ENCODE results near the gene CATSPERZ. TPM values are rescaled to one million over a fixed set of nuclear protein-coding genes. Genes with fewer than 3 reads are reported as not detected.

CATSPERZ gene
- total and polyA plus RNA-seq, 10 donors: 0.09 to 0.48 TPM; not detected in 8

GRCh38 chr11:64353715-64354506 lies 53.8 kb downstream of the CATSPERZ start:
- Histone ChIP-seq H3K27ac (peak overlapping the region in 1 of 8 donors; percentile 88), H3K27me3 (replicated peaks in 1 of 7) (no peaks in the 10 kb centered on the region), H3K9me3 (no peaks in the 10 kb centered on the region), H3K4me3 (peak overlapping the region in 3 of 8 donors; percentile 23 to 61 (median 36)), H3K4me1 (peaks cover 19 to 77% (median 42%) of the 10 kb centered on the region in 6 donors), H3K36me3 (peaks cover 0 to 83% (median 23%) of the 10 kb centered on the region in 6 donors)
- TF ChIP-seq CTCF (IDR thresholded peaks at IDR 0.05 in 8 of 11, conservative IDR thresholded peaks at IDR 0.05 in 3 of 11) (no peak), POLR2AphosphoS5 (IDR thresholded peaks at IDR 0.05) (no peak), POLR2A (IDR thresholded peaks at IDR 0.05) (no peak)
- intact Hi-C loops (cut with DNase I; ENCODE audit: low total_unique reads): no loop called here
- WGBS, 5 donors: 74 to 82% (median 77%) methylated on average over 12 to 20 of the region's 20 CpGs
- no peak for DNase-seq

Small RNAs within 50 kb of the gene (microRNA-seq; reads per million reads assigned to microRNA genes)
- gene MIR7155: 0.85 to 1.8 (median 1.1) reads per million in 3 donors

Small RNAs within 50 kb of the gene (small RNA-seq; reads per million reads assigned to genes)
- gene MIR7155 (0 to 0.08 (median 0.03) reads per million in 4 donors), gene RF00019 (0 reads per million in 4 donors)

Other genes starting within 250 kb of the CATSPERZ start
- gene MACROD1, start 134.2 kb upstream of the CATSPERZ start, total RNA-seq: 10 to 100 TPM in 1 of 7 donors, 1 to 10 TPM in 6; 5.1 to 10.6 (median 7.3) TPM
- 10 to 100 TPM in 2 of 3 donors, 1 to 10 TPM in 1; 7.0 to 20.3 (median 17.6) TPM for gene MACROD1, start 134.2 kb upstream of the CATSPERZ start, polyA plus RNA-seq
- gene STIP1, start 114.2 kb upstream of the CATSPERZ start, total RNA-seq: 100 to 1,000 TPM in 2 of 7 donors, 10 to 100 TPM in 5; 61.2 to 111 (median 88.2) TPM
- gene STIP1, start 114.2 kb upstream of the CATSPERZ start, polyA plus RNA-seq: 10 to 100 TPM; 30.1 to 68.4 (median 38.8) TPM
- gene FERMT3, start 93.6 kb upstream of the CATSPERZ start, total RNA-seq: 100 to 1,000 TPM; 129 to 248 (median 178) TPM
- gene FERMT3, start 93.6 kb upstream of the CATSPERZ start, polyA plus RNA-seq: 100 to 1,000 TPM; 120 to 210 (median 159) TPM
- 10 to 100 TPM; 34.2 to 56.3 (median 40.0) TPM for gene TRPT1, start 74.2 kb upstream of the CATSPERZ start, total RNA-seq
- 10 to 100 TPM; 57.8 to 74.0 (median 60.8) TPM for gene TRPT1, start 74.2 kb upstream of the CATSPERZ start, polyA plus RNA-seq
- 10 to 100 TPM; 68.1 to 88.6 (median 78.2) TPM for gene NUDT22, start 74.1 kb upstream of the CATSPERZ start, total RNA-seq
- 100 to 1,000 TPM in 1 of 3 donors, 10 to 100 TPM in 2; 61.8 to 109 (median 96.3) TPM for gene NUDT22, start 74.1 kb upstream of the CATSPERZ start, polyA plus RNA-seq
- 10 to 100 TPM; 28.0 to 59.9 (median 49.0) TPM for gene DNAJC4, start 69.8 kb upstream of the CATSPERZ start, total RNA-seq
- gene DNAJC4, start 69.8 kb upstream of the CATSPERZ start, polyA plus RNA-seq: 100 to 1,000 TPM in 1 of 3 donors, 10 to 100 TPM in 2; 83.7 to 113 (median 85.8) TPM
- 100 to 1,000 TPM in 1 of 7 donors, 10 to 100 TPM in 6; 38.3 to 103 (median 63.5) TPM for gene VEGFB, start 65.8 kb upstream of the CATSPERZ start, total RNA-seq
- 10 to 100 TPM; 81.6 to 96.9 (median 87.1) TPM for gene VEGFB, start 65.8 kb upstream of the CATSPERZ start, polyA plus RNA-seq
- 10 to 100 TPM; 26.9 to 98.3 (median 42.6) TPM for gene FKBP2, start 59.3 kb upstream of the CATSPERZ start, total RNA-seq
- 100 to 1,000 TPM in 1 of 3 donors, 10 to 100 TPM in 2; 90.8 to 104 (median 98.4) TPM for gene FKBP2, start 59.3 kb upstream of the CATSPERZ start, polyA plus RNA-seq
- 10 to 100 TPM; 47.6 to 93.9 (median 78.3) TPM for gene PPP1R14B, start 53.4 kb upstream of the CATSPERZ start, total RNA-seq
- gene PPP1R14B, start 53.4 kb upstream of the CATSPERZ start, polyA plus RNA-seq: 100 to 1,000 TPM; 139 to 190 (median 168) TPM
- gene PLCB3, start 48.8 kb upstream of the CATSPERZ start, total RNA-seq: 10 to 100 TPM; 20.7 to 28.3 (median 22.3) TPM
- gene PLCB3, start 48.8 kb upstream of the CATSPERZ start, polyA plus RNA-seq: 10 to 100 TPM in 1 of 3 donors, 1 to 10 TPM in 2; 3.8 to 11.9 (median 4.4) TPM
- gene BAD, start 15.7 kb upstream of the CATSPERZ start, total RNA-seq: 10 to 100 TPM; 27.0 to 49.3 (median 33.4) TPM
- 10 to 100 TPM; 53.9 to 67.3 (median 61.4) TPM for gene BAD, start 15.7 kb upstream of the CATSPERZ start, polyA plus RNA-seq
- gene GPR137, start 14.5 kb upstream of the CATSPERZ start, total RNA-seq: 10 to 100 TPM; 21.8 to 37.2 (median 30.2) TPM
- gene GPR137, start 14.5 kb upstream of the CATSPERZ start, polyA plus RNA-seq: 10 to 100 TPM; 13.7 to 22.8 (median 16.7) TPM
- under 1 TPM in 3 of 7 donors, not detected in 4; 0.35 to 0.77 (median 0.44) TPM for gene KCNK4, start 9.1 kb upstream of the CATSPERZ start, total RNA-seq
- gene KCNK4, start 9.1 kb upstream of the CATSPERZ start, polyA plus RNA-seq: under 1 TPM in 2 of 3 donors, not detected in 1; 0.06 to 0.09 TPM
- gene ESRRA, start 5.2 kb downstream of the CATSPERZ start, total RNA-seq: 10 to 100 TPM; 30.2 to 49.3 (median 43.7) TPM
- gene ESRRA, start 5.2 kb downstream of the CATSPERZ start, polyA plus RNA-seq: 10 to 100 TPM; 24.0 to 56.5 (median 34.7) TPM
- gene TRMT112, start 17.2 kb downstream of the CATSPERZ start, total RNA-seq: 100 to 1,000 TPM; 138 to 420 (median 158) TPM
- 100 to 1,000 TPM; 328 to 431 (median 350) TPM for gene TRMT112, start 17.2 kb downstream of the CATSPERZ start, polyA plus RNA-seq
- 100 to 1,000 TPM in 3 of 7 donors, 10 to 100 TPM in 4; 77.0 to 169 (median 95.6) TPM for gene PRDX5, start 17.8 kb downstream of the CATSPERZ start, total RNA-seq
- gene PRDX5, start 17.8 kb downstream of the CATSPERZ start, polyA plus RNA-seq: 100 to 1,000 TPM; 181 to 302 (median 237) TPM
- 100 to 1,000 TPM in 3 of 7 donors, 10 to 100 TPM in 4; 64.3 to 128 (median 86.6) TPM for gene CCDC88B, start 39.8 kb downstream of the CATSPERZ start, total RNA-seq
- 100 to 1,000 TPM; 225 to 638 (median 623) TPM for gene CCDC88B, start 39.8 kb downstream of the CATSPERZ start, polyA plus RNA-seq
- gene RPS6KA4, start 58.8 kb downstream of the CATSPERZ start, total RNA-seq: 10 to 100 TPM; 26.9 to 47.5 (median 38.2) TPM
- gene RPS6KA4, start 58.8 kb downstream of the CATSPERZ start, polyA plus RNA-seq: 10 to 100 TPM; 18.8 to 43.0 (median 32.3) TPM

All from spleen (tissue), 11 donors.